Endometrium (tissue), 2 donors: ENCODE data around the gene MIA2.
"Not testable (repeated sequence)": the region's sequence is repeated elsewhere in the genome, so short reads cannot be mapped to it uniquely, and the experiment has no call there.

ENCODE experiments used
- FAIRE-seq: peaks from 2 replicates; lab custom pipeline; 2012; peaks lifted over from hg19 to GRCh38; lab: Jason Lieb, UNC
- donor health status: control.
- donor health status: control.

Gene MIA2

DNA sequence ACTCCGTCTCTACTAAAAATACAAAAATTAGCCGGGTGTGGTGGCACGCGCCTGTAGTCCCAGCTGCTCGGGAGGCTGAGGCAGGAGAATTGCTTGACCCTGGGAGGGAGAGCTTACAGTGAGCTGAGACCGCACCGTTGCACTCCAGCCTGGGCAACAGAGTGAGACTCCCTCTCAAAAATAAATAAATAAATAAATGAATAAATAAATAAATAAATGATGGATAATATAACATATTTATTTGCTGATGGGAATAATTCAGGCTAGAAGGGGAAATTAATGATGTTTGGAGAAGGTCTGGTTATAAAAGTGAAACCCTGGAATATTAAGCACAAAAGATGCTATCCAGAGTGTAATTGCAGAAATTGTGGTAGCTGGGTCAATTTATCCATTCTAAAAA lies 107.4 kb downstream of the MIA2 start:
- not testable (repeated sequence) for FAIRE-seq

GRCh38 chr14:39342768-39343167 lies 109.1 kb downstream of the MIA2 start:
- no peak for FAIRE-seq

DNA sequence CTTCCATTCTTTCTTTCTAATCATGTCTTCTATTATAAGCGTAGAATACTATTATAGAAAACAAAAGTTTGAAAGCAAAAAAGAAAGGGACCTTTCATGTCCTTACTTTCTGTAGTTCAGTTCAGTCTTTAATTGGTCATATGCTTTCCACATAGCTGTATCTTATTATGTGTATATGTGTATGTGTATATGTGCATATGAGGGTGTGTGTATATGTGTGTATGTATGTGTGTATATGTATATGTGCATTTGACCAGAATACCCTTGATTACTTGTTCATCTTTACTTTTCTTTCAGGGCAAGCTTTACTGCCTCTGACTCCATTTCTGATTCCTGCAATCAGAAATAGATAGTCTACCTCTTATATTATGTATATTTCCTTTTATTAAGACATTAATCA lies 109.9 kb downstream of the MIA2 start:
- no peak for FAIRE-seq

- FAIRE-seq, result peak; percentile 35
These were observed 117.2 kb downstream of the MIA2 start for GRCh38 chr14:39350866-39351265.

GRCh38 chr14:39351708-39352107 lies 118.0 kb downstream of the MIA2 start:
- FAIRE-seq, result no peak

DNA sequence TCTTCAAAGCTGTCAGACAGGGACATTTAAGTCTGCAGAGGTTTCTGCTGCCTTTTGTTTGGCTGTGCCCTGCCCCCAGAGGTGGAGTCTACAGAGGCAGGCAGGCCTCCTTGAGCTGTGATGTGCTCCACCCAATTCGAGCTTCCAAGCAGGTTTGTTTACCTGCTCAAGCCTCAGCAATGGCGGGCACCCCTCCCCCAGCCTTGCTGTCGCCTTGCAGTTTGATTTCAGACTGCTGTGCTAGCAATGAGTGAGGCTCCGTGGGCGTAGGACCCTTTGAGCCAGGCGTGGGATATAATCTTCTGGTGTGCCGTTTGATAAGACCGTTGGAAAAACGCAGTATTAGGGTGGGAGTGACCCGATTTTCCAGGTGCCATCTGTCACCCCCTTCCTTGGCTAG lies 125.4 kb downstream of the MIA2 start:
- FAIRE-seq, result not testable (repeated sequence)

GRCh38 chr14:39360316-39360715 lies 126.6 kb downstream of the MIA2 start:
- FAIRE-seq, result no peak

DNA sequence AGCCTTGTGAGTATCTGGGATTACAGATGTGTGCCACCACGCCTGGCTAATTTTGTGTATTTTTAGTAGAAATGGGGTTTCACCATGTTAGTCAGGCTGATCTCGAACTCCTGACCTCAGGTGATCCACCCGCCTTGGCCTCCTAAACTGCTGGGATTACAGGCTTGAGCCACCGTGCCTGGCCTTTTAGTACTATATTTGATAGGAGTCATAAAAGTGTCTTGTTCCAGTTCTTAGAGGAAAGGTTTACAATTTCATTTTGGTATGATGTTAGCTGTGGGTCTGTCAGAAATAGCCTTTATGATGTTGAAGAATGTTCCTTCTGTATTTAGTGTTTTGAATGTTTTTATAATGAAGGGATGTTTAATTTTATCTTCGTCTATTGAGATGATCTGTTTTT lies 127.8 kb downstream of the MIA2 start:
- FAIRE-seq, result peak; percentile 50

- no peak for FAIRE-seq
These were observed 130.8 kb downstream of the MIA2 start for GRCh38 chr14:39364509-39364908.

GRCh38 chr14:39365354-39365753 lies 131.6 kb downstream of the MIA2 start:
- no peak for FAIRE-seq

DNA sequence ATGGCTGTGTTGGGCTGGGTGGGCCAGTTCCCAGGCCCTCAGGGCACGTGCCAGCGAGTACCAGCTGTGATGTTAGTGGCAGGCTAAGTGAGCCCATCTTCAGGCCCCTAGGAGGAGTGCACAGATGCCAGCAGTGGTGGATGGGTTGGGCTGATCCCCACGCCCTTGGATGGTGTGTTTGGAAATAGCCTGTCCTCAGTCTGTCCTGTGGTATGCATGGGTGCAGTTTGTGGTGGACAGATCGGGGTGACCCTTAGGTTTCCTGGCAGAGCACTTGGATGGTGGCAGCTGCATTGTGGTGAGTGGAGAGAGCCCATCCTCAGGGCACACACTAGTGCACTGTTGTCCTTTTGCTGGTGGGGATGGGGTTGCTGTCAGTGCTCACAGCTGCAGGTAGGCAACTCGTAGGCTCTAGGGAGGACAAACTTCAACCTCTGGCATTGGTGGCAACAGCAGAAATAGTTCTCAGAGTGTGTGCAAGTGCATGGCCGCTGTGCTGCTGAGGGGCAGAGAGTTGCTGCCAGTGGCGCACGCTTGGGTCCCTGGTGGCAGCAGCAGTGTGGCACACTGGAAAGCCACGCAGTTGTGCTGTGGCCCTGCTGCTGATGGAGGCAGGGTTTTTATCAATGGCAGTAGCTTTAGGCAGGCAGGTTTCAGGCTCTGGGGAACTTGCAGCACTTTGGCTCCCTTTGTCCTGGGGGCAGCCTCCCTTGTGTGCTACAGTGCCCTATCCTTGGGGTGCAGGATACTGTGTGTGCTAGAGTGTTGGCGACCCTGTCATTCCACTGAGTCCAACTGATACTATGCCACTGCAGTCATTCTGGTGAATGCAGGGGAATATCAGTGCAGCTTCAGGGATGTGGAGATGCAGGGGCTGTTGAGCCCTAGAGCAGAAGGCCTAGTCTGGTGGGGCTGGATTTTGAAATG lies 133.0 kb downstream of the MIA2 start:
- FAIRE-seq, result no peak

DNA sequence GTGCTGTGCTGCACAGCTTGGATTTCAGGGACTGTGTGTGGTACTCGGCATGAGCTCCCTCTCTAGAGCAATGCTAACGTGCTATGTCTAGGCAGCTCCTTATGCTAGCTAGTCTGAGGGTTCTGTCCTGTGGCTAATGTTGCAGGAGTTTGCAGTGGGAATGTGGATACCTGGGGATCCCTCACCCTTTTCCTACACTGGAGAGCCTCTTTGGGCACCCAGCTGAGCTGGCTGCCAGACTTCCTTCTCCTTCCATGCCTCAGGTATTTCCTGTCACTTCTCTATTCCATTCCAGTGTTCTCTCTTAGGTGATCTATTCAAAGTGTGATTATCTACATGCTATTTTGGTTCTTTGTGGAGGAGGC lies 133.7 kb downstream of the MIA2 start:
- no peak for FAIRE-seq

DNA sequence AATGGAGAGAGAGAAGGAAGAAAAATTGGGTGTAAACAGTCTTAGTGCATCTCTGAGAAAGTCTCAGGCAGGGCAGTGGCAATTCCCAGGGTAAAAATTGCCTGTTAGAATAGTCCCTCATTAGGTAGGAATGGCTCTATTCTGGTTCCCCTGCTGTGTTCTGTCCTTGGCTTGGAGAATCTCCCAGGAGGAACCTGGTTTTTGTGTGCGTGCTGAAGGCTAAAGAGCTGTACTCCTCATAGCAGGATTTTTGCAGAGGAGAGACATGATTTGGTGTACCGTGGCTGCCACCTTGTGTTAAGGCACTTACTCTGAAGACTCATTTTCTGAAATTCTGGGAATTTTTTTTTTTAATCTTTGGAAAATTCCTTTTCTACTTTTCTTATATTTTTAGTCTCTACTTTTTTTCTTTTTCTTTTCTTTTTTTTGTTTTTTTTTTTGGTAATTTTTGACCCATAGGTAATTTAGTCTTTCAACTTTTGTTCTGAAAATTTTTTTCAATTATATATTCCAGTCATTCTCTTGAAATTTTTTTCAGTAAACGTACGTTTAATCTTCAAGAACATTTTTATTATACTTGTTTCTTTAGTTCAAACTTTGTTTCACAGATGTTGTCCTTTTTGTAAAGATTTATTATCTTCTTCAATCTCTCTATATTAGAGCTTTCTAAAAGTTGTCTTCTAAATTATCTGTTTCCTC lies 134.7 kb downstream of the MIA2 start:
- FAIRE-seq, result peak; percentile 97

DNA sequence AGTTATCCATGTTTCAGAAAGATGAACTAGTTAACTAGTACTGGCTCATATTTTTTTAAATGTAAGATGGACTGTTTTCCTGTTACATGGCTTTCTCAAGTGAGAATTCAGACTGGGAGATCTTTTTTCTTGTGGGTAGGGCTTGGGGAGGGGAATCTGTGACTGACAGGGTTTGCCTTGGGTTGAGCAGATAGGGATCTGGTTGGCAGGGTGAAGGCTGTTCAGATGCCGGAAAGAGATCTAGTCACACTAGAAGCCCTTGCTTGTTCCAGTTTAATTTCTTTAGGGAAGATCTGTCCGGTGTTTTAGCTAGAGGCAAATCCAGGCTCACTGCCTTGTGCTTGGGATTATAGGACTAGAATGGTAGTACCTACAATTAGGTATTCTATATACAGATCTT lies 135.3 kb downstream of the MIA2 start:
- no peak for FAIRE-seq

DNA sequence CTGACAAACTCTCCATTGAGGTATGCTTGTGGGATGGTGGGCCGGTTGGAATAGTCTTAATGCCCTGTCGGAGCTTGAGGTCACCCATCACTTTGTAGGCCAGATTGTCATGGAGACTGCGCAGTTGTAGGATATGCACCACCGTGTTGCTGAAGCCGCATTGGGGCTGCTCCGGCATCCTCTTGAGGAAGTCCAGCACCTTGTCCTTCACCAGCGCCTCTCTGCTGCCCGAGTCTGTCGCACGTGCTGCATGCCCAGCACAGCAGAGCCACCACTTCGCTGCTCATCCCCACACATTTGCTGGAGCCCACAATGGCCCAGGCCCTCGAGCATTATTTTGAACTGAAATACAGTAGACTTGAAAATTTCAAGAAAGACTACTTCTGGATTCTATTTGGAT lies 136.7 kb downstream of the MIA2 start:
- no peak for FAIRE-seq

DNA sequence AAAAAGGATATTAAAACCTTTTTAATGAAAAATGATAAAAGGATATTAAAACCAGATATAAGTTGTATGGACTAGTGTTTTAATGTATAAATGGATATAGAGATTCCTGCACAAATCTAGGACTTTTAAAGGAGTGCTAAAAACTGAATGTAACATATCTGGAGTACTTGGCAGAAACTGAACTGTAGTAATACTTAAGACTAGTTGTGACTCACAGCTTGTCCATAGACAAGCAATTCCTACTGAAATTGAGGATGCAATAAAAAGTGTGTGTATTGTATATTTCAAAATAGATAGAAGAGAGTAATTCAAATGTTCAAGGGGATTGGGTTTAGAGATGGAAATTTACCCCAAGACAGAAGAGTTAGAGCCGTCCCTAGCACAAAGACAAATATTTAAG lies 138.9 kb downstream of the MIA2 start:
- no peak for FAIRE-seq

DNA sequence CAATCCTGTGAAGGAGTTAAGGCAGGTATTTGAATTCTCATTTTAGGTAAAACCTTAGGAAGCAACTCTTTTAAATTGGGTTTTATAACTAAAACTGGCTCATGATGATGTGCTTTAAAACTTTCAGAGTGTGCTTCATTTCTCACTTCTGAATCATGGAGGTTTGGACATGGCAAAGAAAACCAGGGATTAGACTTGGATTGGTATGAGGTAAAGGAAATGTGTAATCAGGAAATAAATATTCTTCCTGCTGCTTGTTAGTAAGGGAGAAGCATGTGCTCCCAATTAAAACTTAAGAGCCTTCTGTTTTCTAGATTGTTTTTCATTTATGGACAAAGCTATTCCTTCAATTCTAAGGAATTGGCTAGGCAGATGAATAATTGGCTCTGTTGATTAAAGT lies 141.1 kb downstream of the MIA2 start:
- no peak for FAIRE-seq

DNA sequence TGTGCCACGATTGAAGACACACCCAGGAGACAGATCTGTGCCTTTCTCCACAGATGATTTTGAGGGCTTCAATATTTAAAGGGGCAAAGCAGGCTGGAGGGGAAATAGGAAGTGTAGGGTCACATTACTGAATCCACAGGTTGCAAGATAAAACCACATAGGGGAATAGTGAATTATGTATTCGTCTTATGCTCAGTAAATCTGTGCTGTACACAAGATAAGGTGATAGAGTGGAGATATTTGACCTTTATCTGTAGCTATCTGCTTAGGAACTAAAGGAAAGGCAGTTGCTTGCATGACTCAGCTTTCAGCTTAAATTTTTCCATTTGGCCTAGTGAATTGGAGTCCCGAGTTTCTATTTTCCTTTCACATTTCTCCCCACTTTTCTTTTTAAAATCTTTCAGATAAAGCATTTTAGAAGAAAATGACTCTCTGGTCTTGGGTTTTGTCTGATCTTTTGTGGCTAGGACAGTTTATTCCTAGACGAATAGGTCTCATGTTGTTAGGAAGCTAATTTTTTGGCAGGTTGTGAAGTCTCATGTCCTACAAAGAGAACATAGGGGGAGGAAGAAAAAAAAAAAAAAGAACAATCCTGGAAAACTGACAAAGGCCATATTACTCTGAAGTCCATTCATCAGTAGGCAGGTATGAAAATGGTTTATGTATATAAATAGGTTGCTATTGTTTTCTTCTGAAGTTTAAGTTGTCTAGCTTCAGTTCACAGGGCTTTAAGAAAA lies 143.1 kb downstream of the MIA2 start:
- no peak for FAIRE-seq

DNA sequence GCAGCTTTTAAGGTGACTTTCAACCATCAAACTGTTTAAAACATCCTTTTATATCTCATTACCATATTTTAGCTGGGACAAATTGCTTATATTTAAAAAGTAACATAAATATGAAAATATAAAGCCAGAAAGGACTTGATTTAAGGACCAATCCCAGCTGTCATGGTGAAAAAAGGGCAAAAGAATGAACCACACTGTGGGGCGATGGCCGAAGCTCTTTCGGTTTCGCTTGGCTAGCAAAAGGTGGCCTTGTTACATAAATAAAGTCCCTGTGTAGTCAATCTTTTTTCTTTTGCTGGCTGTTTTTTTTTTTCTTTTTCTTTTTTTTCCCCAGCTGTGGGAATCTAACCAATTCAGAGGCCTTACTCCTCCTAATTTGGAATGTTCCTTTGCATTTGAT lies 147.7 kb downstream of the MIA2 start:
- FAIRE-seq, result no peak

GRCh38 chr14:39382463-39382862 lies 148.7 kb downstream of the MIA2 start:
- FAIRE-seq, result no peak

DNA sequence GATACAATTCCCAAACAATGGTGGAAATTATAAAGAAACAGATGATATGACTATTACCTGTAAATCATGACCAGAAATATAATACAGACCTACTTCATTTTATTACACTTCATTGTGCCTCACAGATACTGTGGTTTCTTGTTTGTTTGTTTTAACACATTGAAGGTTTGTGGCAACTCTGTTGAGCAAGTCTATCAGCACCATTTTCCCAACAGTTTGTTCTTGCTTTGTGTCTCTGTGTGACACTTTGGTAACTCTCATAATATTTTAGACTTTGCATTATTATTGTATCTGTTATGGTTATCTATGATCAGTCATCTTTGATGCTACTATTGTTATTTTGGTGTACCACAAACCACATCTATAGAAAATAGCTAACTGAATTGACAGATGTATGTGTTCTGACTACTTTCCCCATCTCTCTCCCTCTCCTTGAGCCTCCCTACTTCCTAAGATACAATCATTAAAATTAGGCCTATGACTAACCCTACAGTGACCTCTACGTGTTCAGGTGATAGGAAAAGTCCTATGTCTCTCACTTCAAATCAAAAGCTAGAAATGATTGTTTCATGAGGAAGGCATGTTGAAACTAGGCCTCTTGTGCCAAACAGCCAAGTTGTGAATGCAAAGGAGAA lies 149.4 kb downstream of the MIA2 start:
- no peak for FAIRE-seq

GRCh38 chr14:39383741-39384140 lies 150.0 kb downstream of the MIA2 start:
- FAIRE-seq, result no peak
